Measurements from ENCODE around the gene SLF2. TPM values are rescaled to one million over a fixed set of nuclear protein-coding genes. Genes with fewer than 3 reads are reported as not detected.

Gene SLF2
- total and polyA plus RNA-seq, 2 of the 13 experiments (the other 11 are each of a cell fraction or from before 2014, with no cell fraction given), result 12.2 to 48.1 TPM

GRCh38 chr10:100864978-100865377 is 47.8 kb upstream of the SLF2 start:
- CTCF ChIA-PET (ENCODE audit: low intra/inter-chr PET ratio, low total read pairs), result no interaction called here
- H3K9ac ChIP-seq (ENCODE audit: insufficient read depth, low read depth, low read length), result no peak overlapping the region
- intact Hi-C loops (cut with micrococcal nuclease; ENCODE audit: unreplicated experiment), result no loop called here
- DNase-seq (ENCODE audit: low spot score) (no peak), ATAC-seq (peak; percentile 15; the same call in 2 of the 3 replicates), FAIRE-seq (no peak)
- no peak overlapping the region for H3K4me3 ChIP-seq (replicated peaks in 1 of 3; ENCODE audit: insufficient read depth in 1 of 3, low read depth in 2 of 3, low read length in 3 of 3)
- no peak overlapping the region for H2AFZ ChIP-seq (ENCODE audit: low read length)
- H3K36me3 ChIP-seq (replicated peaks in 1 of 2; ENCODE audit: control insufficient read depth in 1 of 2, insufficient read depth in 2 of 2, low read length in 2 of 2), result no peaks in the 10 kb centered on the region
- no peak overlapping the region; the same call in 1 of the 2 replicates for H3K4me2 ChIP-seq (ENCODE audit: low read depth, low read length)
- no peaks in the 10 kb centered on the region for H3K79me2 ChIP-seq (ENCODE audit: insufficient read depth, low read length)
- peaks cover 6 to 69% of the 10 kb centered on the region in 2 experiments; a peak in 3 of 5 replicates for H3K27me3 ChIP-seq (ENCODE audit: control insufficient read depth in 1 of 2, insufficient read depth in 2 of 2, low read length in 2 of 2)
- H3K4me1 ChIP-seq (ENCODE audit: insufficient read depth, low read length), result peaks cover 24% of the 10 kb centered on the region
- POLR2A ChIA-PET, result no interaction called here
- H4K20me1 ChIP-seq (ENCODE audit: insufficient read depth, low read length), result no peaks in the 10 kb centered on the region
- H3K9me3 ChIP-seq (ENCODE audit: low read length), result no peaks in the 10 kb centered on the region
- TF ChIP-seq TAF15 (IDR thresholded peaks at IDR 0.05; ENCODE audit: low read depth, low read length, poor library complexity, severe bottlenecking) (no peak), ZNF644 (CRISPR knock-in tag; IDR thresholded peaks at IDR 0.05; ENCODE audit: low read depth) (no peak), MNT (IDR thresholded peaks at IDR 0.05) (peak; percentile 61), BHLHE40 (IDR thresholded peaks at IDR 0.05; ENCODE audit: low read length) (peak; percentile 90), NR2F6 (IDR thresholded peaks at IDR 0.05) (no peak), NR2F6 (CRISPR knock-in tag; IDR thresholded peaks at IDR 0.05) (no peak)
- in situ Hi-C loops (cut with HindIII; ENCODE audit: extremely low pct_ligation_motif_present, low pct_unique_long_range_greater_than_20kb), result no loop called here
- BruUV-seq (replicated peaks), result no TSS peak
- 18% methylated on average over 1 of the region's 4 CpGs for WGBS (ENCODE audit: low lambda C conversion rate)
- H3K27ac ChIP-seq (ENCODE audit: extremely low read length, insufficient read depth, low read length), result no peak overlapping the region

- Histone ChIP-seq H3K4me3 (replicated peaks in 1 of 3; ENCODE audit: insufficient read depth in 1 of 3, low read depth in 2 of 3, low read length in 3 of 3) (no peak overlapping the region), H3K79me2 (ENCODE audit: insufficient read depth, low read length) (no peaks in the 10 kb centered on the region), H3K9me3 (ENCODE audit: low read length) (no peaks in the 10 kb centered on the region), H3K27me3 (ENCODE audit: control insufficient read depth in 1 of 2, insufficient read depth in 2 of 2, low read length in 2 of 2) (peaks cover 8 to 62% of the 10 kb centered on the region in 2 experiments; a peak in 3 of 5 replicates), H3K9ac (ENCODE audit: insufficient read depth, low read depth, low read length) (no peak overlapping the region), H4K20me1 (ENCODE audit: insufficient read depth, low read length) (no peaks in the 10 kb centered on the region), H3K27ac (ENCODE audit: extremely low read length, insufficient read depth, low read length) (no peak overlapping the region), H3K4me2 (ENCODE audit: low read depth, low read length) (no peak overlapping the region), H3K4me1 (ENCODE audit: insufficient read depth, low read length) (peaks cover 24% of the 10 kb centered on the region), H2AFZ (ENCODE audit: low read length) (no peak overlapping the region), H3K36me3 (replicated peaks in 1 of 2; ENCODE audit: control insufficient read depth in 1 of 2, insufficient read depth in 2 of 2, low read length in 2 of 2) (no peaks in the 10 kb centered on the region)
- TF ChIP-seq ZNF468 (CRISPR knock-in tag; IDR thresholded peaks at IDR 0.05) (no peak), ZNF3 (CRISPR knock-in tag; IDR thresholded peaks at IDR 0.05) (no peak), ZNF503 (CRISPR knock-in tag; IDR thresholded peaks at IDR 0.05) (no peak)
- DNase-seq (ENCODE audit: low spot score) (no peak), ATAC-seq (peak; percentile 18; the same call in 2 of the 3 replicates), FAIRE-seq (no peak)
- POLR2A ChIA-PET, result no interaction called here
- in situ Hi-C loops (cut with HindIII; ENCODE audit: extremely low pct_ligation_motif_present, low pct_unique_long_range_greater_than_20kb), result no loop called here
- CTCF ChIA-PET (ENCODE audit: low intra/inter-chr PET ratio, low total read pairs), result no interaction called here
- intact Hi-C loops (cut with micrococcal nuclease; ENCODE audit: unreplicated experiment), result no loop called here
- BruUV-seq (replicated peaks), result no TSS peak
- 44% methylated on average over 5 of the region's 7 CpGs for WGBS (ENCODE audit: low lambda C conversion rate)
Measured at GRCh38 chr10:100866010-100866409, 46.8 kb upstream of the SLF2 start.

Data from HepG2 (cell line).